GM23338 (cell line): ENCODE results near the gene WRAP53. TPM values are rescaled to one million over a fixed set of nuclear protein-coding genes. Genes with fewer than 3 reads are reported as not detected.

Source experiments
- ATAC-seq: fragments of 200-7000 bp; cut with Tn5 transposase; 3 replicates; pipeline ENCODE4 v1.9.1; 2020
- DNase-seq: peaks from one replicate; pipeline ENCODE4 v3.0.0-alpha.2; 2015; ENCODE audit warnings: low spot score
- H2AFZ ChIP-seq: fragments of 200-600 bp; sonication (generic); 2 replicates; pipeline ENCODE4 v1.8.0; 2016; ENCODE audit warnings: antibody characterized with exemption, mild to moderate bottlenecking, moderate library complexity
- H3F3A ChIP-seq: fragments of 200-600 bp; sonication (generic); replicated peaks from 2 replicates; pipeline ENCODE4 v1.8.0; 2017; ENCODE audit warnings: antibody characterized with exemption, mixed run types, low read depth
- H3K27ac ChIP-seq: fragments of 200-600 bp; sonication (generic); 2 replicates; pipeline ENCODE4 v1.6.1; 2016; ENCODE audit warnings: low read depth
- H3K27me3 ChIP-seq: fragments of 200-600 bp; sonication (generic); 2 replicates; pipeline ENCODE4 v1.8.0; 2016; ENCODE audit warnings: mild to moderate bottlenecking, mixed run types, moderate library complexity; ENCODE audit not compliant: insufficient read depth
- H3K36me3 ChIP-seq: fragments of 200-600 bp; sonication (generic); 2 replicates; pipeline ENCODE4 v1.8.0; 2016; ENCODE audit warnings: mild to moderate bottlenecking; ENCODE audit not compliant: insufficient read depth
- H3K4me1 ChIP-seq: fragments of 200-600 bp; sonication (generic); 2 replicates; pipeline ENCODE4 v1.8.0; 2016; ENCODE audit warnings: mild to moderate bottlenecking, moderate library complexity; ENCODE audit not compliant: insufficient read depth
- H3K4me2 ChIP-seq: fragments of 200-600 bp; sonication (generic); 2 replicates; pipeline ENCODE4 v1.7.1; 2017; ENCODE audit warnings: mixed run types
- H3K4me3 ChIP-seq: fragments of 200-600 bp; sonication (generic); 2 replicates; pipeline ENCODE4 v1.6.1; 2016; ENCODE audit warnings: mixed run types
- H3K79me2 ChIP-seq: fragments of 200-600 bp; sonication (generic); replicated peaks from 2 replicates; pipeline ENCODE4 v1.8.0; 2017; ENCODE audit warnings: mild to moderate bottlenecking; ENCODE audit not compliant: insufficient read depth
- H3K9me2 ChIP-seq: fragments of 200-600 bp; sonication (generic); 2 replicates; pipeline ENCODE4 v1.8.0; 2017; ENCODE audit not compliant: insufficient read depth
- H4K20me1 ChIP-seq: fragments of 200-600 bp; sonication (generic); replicated peaks from 2 replicates; pipeline ENCODE4 v1.8.0; 2017; ENCODE audit warnings: mild to moderate bottlenecking; ENCODE audit not compliant: insufficient read depth
- H3K27ac Mint-ChIP-seq: 2 replicates; pipeline ENCODE4 v1.8.0; 2020; ENCODE audit warnings: inconsistent platforms, mild to moderate bottlenecking, moderate library complexity, mixed read lengths
- H3K27me3 Mint-ChIP-seq: 3 replicates; pipeline ENCODE4 v1.8.0; 2022; ENCODE audit warnings: low read depth, mild to moderate bottlenecking, moderate library complexity, mixed read lengths, inconsistent platforms; ENCODE audit not compliant: insufficient read depth, poor library complexity
- H3K36me3 Mint-ChIP-seq: 3 replicates; pipeline ENCODE4 v1.8.0; 2021; ENCODE audit warnings: low read depth, mild to moderate bottlenecking, inconsistent platforms, moderate library complexity, mixed read lengths
- H3K4me1 Mint-ChIP-seq: 3 replicates; pipeline ENCODE4 v1.8.0; 2020; ENCODE audit warnings: mild to moderate bottlenecking, inconsistent platforms, mixed read lengths
- H3K4me3 Mint-ChIP-seq: 3 replicates; pipeline ENCODE4 v1.8.0; 2021; ENCODE audit warnings: moderate library complexity, mild to moderate bottlenecking, inconsistent platforms, mixed read lengths
- H3K9me3 Mint-ChIP-seq: 3 replicates; pipeline ENCODE4 v1.8.0; 2020; ENCODE audit warnings: moderate library complexity, mild to moderate bottlenecking, inconsistent platforms, mixed read lengths
- CREB1 ChIP-seq: fragments of 250-450 bp; sonication (Bioruptor Pico); IDR thresholded peaks from 2 replicates; pipeline ENCODE4 v1.5.0; 2020; ENCODE audit warnings: low read depth, mild to moderate bottlenecking, moderate library complexity
- ETS1 ChIP-seq: IDR thresholded peaks from 2 replicates; pipeline ENCODE4 v1.6.1; 2016; ENCODE audit warnings: antibody characterized with exemption
- EZH2phosphoT487 ChIP-seq: fragments of 200-600 bp; sonication (generic); IDR thresholded peaks from one replicate; pipeline ENCODE4 v1.8.1; 2018; ENCODE audit warnings: antibody characterized with exemption; ENCODE audit not compliant: unreplicated experiment
- POLR2AphosphoS5 ChIP-seq: IDR thresholded peaks from 2 replicates; pipeline ENCODE4 v1.6.1; 2016; ENCODE audit warnings: antibody characterized with exemption, low read depth
- STAT1 ChIP-seq: IDR thresholded peaks from one replicate; pipeline ENCODE4 v1.6.1; 2016; ENCODE audit warnings: antibody characterized with exemption; ENCODE audit not compliant: unreplicated experiment
- ZNF331 ChIP-seq: fragments of 250-450 bp; sonication (Bioruptor Pico); IDR thresholded peaks from 2 replicates; pipeline ENCODE4 v1.5.0; 2020; ENCODE audit warnings: low read depth, mild to moderate bottlenecking, moderate library complexity
- polyA plus RNA-seq: library from polyadenylated mRNA; unstranded; fragments of >200 nt; fragmentation: Nextera tagmentation; extraction: Ambion mirVana; gene quantifications from 2 replicates; pipeline ENCODE4 v1.2.1, GENCODE V29; 2016
- total RNA-seq: library from RNA; depleted of rRNA; stranded (reverse); fragments of >200 nt; shearing (Covaris generic); gene quantifications from 2 replicates; pipeline ENCODE4 v1.2.3, GENCODE V29; 2014
- TF ChIP-seq, protein P1 (sequence below), 2 experiments: fragments of 200-600 bp in 1 of 2; sonication (generic) in 1 of 2; conservative IDR thresholded peaks; 2 replicates each; pipeline versions ENCODE4 v1.5.1 to v1.6.1; 2016 to 2017; ENCODE audit warnings: antibody characterized with exemption in 2 of 2, low read depth in 2 of 2, mild to moderate bottlenecking in 2 of 2, moderate library complexity in 1 of 2

WRAP53 gene
- total and polyA plus RNA-seq, 2 experiments from 2014 or later: 28.1 to 33.3 TPM

DNA sequence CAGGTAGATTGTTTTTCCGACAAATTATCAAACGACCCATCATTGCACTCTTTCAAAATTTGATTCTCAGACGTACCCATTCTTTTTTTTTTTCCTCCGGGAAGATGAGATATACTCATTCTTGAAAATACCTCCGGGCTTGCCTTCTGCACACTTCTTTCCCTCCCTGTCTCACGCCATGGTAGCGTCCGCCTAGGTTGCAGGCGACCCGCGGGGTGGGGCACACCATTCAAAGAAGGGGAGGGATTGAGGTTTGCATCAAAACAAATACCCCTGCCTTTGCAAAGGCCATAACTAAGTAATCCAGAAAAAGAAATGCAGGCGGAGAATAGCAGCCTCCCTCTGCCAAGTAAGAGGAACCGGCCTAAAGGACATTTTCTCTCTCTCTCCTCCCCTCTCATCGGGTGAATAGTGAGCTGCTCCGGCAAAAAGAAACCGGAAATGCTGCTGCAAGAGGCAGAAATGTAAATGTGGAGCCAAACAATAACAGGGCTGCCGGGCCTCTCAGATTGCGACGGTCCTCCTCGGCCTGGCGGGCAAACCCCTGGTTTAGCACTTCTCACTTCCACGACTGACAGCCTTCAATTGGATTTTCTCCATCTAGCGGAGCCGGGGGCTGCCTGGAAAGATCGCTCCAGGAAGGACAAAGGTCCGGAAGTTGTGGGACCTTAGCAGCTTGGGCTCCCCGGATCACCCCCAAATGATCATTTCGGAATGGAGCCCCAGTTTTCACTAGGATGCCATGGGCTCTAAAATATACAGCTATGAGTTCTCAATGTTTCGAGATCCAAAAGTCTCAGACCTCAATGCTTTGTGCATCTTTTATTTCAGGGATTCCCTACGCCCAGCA lies 1.8 kb upstream of the WRAP53 start (continued):
- no peak for TF ChIP-seq ZNF331

DNA sequence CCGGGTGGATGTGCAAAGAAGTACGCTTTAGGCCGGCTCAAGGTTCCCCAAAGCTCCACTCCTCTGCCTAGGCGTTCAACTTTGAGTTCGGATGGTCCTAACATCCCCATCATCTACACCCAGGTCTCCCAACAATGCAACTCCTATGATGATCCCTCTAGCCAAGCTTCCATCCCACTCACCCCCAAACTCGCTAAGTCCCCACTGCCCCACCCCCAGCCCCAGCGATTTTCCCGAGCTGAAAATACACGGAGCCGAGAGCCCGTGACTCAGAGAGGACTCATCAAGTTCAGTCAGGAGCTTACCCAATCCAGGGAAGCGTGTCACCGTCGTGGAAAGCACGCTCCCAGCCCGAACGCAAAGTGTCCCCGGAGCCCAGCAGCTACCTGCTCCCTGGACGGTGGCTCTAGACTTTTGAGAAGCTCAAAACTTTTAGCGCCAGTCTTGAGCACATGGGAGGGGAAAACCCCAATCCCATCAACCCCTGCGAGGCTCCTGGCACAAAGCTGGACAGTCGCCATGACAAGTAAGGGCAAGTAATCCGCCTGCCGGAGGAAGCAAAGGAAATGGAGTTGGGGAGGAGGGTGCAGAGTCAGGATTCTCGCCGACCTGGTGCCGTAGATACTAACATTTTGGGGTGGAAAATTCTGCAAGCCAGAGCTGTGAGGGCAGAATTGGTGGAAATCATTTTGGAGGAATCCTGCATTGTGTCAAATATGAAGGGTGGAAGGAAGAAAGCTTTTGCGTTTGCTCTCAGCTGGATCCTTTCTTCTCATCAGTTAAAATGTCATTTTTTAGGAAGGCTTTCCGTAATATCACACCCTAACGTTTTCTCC lies 987 bp upstream of the WRAP53 start, which contains the start of gene TP53:
TSS of gene TP53 (minus strand) at position 419 of the 836 bp plus-strand sequence. CDS start 10,896 bp downstream, outside the sequence.
- H3K4me3 ChIP-seq: peak within 1 kb of the TSS; percentile 94
- H3K27me3 Mint-ChIP-seq: peaks cover 39% of the 10 kb centered on the region
- TF ChIP-seq EZH2phosphoT487: no peak
- TF ChIP-seq POLR2AphosphoS5: peak; percentile 98
- TF ChIP-seq, protein P1, sequence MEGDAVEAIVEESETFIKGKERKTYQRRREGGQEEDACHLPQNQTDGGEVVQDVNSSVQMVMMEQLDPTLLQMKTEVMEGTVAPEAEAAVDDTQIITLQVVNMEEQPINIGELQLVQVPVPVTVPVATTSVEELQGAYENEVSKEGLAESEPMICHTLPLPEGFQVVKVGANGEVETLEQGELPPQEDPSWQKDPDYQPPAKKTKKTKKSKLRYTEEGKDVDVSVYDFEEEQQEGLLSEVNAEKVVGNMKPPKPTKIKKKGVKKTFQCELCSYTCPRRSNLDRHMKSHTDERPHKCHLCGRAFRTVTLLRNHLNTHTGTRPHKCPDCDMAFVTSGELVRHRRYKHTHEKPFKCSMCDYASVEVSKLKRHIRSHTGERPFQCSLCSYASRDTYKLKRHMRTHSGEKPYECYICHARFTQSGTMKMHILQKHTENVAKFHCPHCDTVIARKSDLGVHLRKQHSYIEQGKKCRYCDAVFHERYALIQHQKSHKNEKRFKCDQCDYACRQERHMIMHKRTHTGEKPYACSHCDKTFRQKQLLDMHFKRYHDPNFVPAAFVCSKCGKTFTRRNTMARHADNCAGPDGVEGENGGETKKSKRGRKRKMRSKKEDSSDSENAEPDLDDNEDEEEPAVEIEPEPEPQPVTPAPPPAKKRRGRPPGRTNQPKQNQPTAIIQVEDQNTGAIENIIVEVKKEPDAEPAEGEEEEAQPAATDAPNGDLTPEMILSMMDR (conservative IDR thresholded peaks at IDR 0.05; ENCODE audit: low read depth in 2 of 2): peak in 1 of 2 experiments; percentile 20; a peak in 1 of 4 replicates
- TF ChIP-seq STAT1: no peak
- TF ChIP-seq ETS1: peak; percentile 94
- peak; percentile 53; the same call in 1 of the 2 replicates for TF ChIP-seq CREB1
- DNase-seq: peak; percentile 98
- H3F3A ChIP-seq: peaks cover 20% of the 10 kb centered on the region
- peak within 1 kb of the TSS; percentile 96 for H3K4me3 Mint-ChIP-seq
- H4K20me1 ChIP-seq: peaks cover 24% of the 10 kb centered on the region
- H3K4me1 ChIP-seq: peaks cover 20% of the 10 kb centered on the region
- H3K36me3 Mint-ChIP-seq: peaks cover 51% of the 10 kb centered on the region
- no peaks in the 10 kb centered on the region; the same call in 2 of the 3 replicates for H3K9me3 Mint-ChIP-seq
- peak; percentile 72 for ATAC-seq
- no peaks in the 10 kb centered on the region for H3K27me3 ChIP-seq
- peak within 1 kb of the TSS; percentile 98 for H3K4me2 ChIP-seq
- peak within 1 kb of the TSS; percentile 100 for H3K27ac Mint-ChIP-seq
- peak within 1 kb of the TSS; percentile 33; the same call in 1 of the 2 replicates for H2AFZ ChIP-seq
- no peaks in the 10 kb centered on the region for H3K9me2 ChIP-seq
- peaks cover 60% of the 10 kb centered on the region for H3K79me2 ChIP-seq
- no peaks in the 10 kb centered on the region for H3K36me3 ChIP-seq
- H3K4me1 Mint-ChIP-seq: peaks cover 31% of the 10 kb centered on the region
- peak within 1 kb of the TSS; percentile 99 for H3K27ac ChIP-seq
